ENCODE data around the gene RPP30. TPM values are rescaled to one million over a fixed set of nuclear protein-coding genes. Genes with fewer than 3 reads are reported as not detected.

Gene RPP30
- total and polyA plus RNA-seq, 11 donors: 26.4 to 39.9 (median 32.0) TPM

GRCh38 chr10:90911133-90912051 lies 39.6 kb downstream of the RPP30 start:
- H3K4me3 ChIP-seq: no peak overlapping the region
- intact Hi-C loops (cut with DNase I): loop anchor here (1.0 to 10.0 kb wide), 8 partner anchors 53 to 341 kb away; no protein-coding TSS in a partner anchor
- TF ChIP-seq, protein P1, sequence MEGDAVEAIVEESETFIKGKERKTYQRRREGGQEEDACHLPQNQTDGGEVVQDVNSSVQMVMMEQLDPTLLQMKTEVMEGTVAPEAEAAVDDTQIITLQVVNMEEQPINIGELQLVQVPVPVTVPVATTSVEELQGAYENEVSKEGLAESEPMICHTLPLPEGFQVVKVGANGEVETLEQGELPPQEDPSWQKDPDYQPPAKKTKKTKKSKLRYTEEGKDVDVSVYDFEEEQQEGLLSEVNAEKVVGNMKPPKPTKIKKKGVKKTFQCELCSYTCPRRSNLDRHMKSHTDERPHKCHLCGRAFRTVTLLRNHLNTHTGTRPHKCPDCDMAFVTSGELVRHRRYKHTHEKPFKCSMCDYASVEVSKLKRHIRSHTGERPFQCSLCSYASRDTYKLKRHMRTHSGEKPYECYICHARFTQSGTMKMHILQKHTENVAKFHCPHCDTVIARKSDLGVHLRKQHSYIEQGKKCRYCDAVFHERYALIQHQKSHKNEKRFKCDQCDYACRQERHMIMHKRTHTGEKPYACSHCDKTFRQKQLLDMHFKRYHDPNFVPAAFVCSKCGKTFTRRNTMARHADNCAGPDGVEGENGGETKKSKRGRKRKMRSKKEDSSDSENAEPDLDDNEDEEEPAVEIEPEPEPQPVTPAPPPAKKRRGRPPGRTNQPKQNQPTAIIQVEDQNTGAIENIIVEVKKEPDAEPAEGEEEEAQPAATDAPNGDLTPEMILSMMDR (IDR thresholded peaks at IDR 0.05): peak; percentile 71 to 94 (median 88)
- TF ChIP-seq POLR2A (IDR thresholded peaks at IDR 0.05): peak in 1 of 2 donors; percentile 49
- peak overlapping the region in 4 of 12 donors; percentile 1 to 36 (median 10) for H3K27ac ChIP-seq
- 20 to 28% (median 22%) methylated on average over 12 of the region's 12 CpGs for WGBS, 4 donors
- H3K27me3 ChIP-seq: no peaks in the 10 kb centered on the region
- ATAC-seq (peak; percentile 51 to 84 (median 70)), DNase-seq (peak in 4 of 5 donors; percentile 59 to 69 (median 62))
- H3K9me3 ChIP-seq: no peaks in the 10 kb centered on the region
- H3K36me3 ChIP-seq: peaks cover 0 to 38% (median 10%) of the 10 kb centered on the region in 9 donors
- H3K4me1 ChIP-seq: peaks cover 0 to 6% (median 0%) of the 10 kb centered on the region in 12 donors

DNA sequence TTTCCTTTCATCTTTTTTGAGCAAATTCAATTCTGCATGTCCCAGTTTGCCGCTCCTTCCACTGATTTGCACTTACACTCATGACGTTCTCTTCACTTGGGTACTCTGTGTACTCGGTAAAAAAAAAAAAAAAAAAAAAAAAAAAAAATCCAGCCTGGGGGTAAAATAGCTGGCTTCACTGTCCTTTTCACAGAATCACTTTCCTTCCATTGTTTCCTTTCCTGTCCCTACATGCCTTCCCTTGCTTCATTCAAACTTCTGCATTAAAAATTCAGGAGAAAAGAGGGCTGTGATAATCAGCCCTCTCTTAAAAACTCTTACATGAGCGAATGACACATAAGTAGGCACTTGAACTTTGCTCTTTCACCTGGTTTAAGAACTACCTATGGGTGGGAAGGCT lies 40.4 kb downstream of the RPP30 start:
- Histone ChIP-seq H3K36me3 (peaks cover 0 to 46% (median 15%) of the 10 kb centered on the region in 9 donors), H3K4me1 (peaks cover 0 to 6% (median 0%) of the 10 kb centered on the region in 12 donors), H3K9me3 (no peaks in the 10 kb centered on the region), H3K4me3 (no peak overlapping the region), H3K27me3 (no peaks in the 10 kb centered on the region), H3K27ac (peak overlapping the region in 7 of 12 donors; percentile 1 to 36 (median 24))
- ATAC-seq (peak in 1 of 4 donors; percentile 2), DNase-seq (no peak)
- intact Hi-C loops (cut with DNase I): loop anchor here in 7 of 10 donors (2.0 to 10.0 kb wide), 6 partner anchors 53 to 341 kb away; no protein-coding TSS in a partner anchor
- TF ChIP-seq, protein P1 (IDR thresholded peaks at IDR 0.05): no peak
- TF ChIP-seq POLR2A (IDR thresholded peaks at IDR 0.05): peak in 1 of 2 donors; percentile 30
- 40 to 51% (median 44%) methylated on average over 4 of the region's 4 CpGs for WGBS, 4 donors

DNA sequence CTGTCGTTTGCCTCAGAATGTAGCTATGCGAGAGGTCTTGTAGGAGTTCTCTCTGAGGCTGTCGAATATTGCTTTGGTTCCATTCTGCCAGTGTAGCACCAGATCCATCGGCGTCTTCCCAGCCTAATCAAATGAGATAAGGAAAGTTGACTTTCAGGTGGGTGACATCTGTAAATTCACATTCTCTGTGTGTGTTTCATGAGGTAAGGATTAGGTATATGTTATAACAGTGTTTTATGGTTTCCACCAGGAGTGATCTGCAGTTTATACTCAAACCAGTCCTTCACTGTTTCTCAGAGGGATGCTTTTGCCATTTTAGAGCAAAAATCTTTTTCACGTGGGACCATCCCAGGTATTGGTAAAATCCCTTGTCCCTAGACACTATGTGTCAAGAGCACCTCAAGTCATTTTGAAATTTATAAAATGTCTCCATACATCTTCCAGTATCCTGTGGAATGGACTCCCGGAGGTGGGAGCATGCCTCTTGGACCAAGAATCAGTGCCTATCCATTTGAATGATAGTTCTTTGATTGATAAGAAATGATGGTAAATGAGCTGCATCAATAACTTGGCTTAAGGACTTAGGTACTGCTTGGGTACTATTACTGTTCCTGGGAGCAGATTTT lies 41.2 kb downstream of the RPP30 start:
- H3K27me3 ChIP-seq: no peaks in the 10 kb centered on the region
- DNase-seq (no peak), ATAC-seq (peak in 2 of 4 donors; percentile 3 to 16)
- TF ChIP-seq, protein P1 (IDR thresholded peaks at IDR 0.05): no peak
- peak in 1 of 2 donors; percentile 33 for TF ChIP-seq POLR2A (IDR thresholded peaks at IDR 0.05)
- WGBS, 4 donors: 65 to 80% (median 73%) methylated on average over 7 of the region's 7 CpGs
- peaks cover 0 to 6% (median 0%) of the 10 kb centered on the region in 12 donors for H3K4me1 ChIP-seq
- H3K27ac ChIP-seq: peak overlapping the region in 6 of 12 donors; percentile 8 to 36 (median 26)
- H3K4me3 ChIP-seq: no peak overlapping the region
- intact Hi-C loops (cut with DNase I): loop anchor here in 7 of 10 donors (2.0 to 10.0 kb wide), 6 partner anchors 52 to 340 kb away; no protein-coding TSS in a partner anchor
- peaks cover 0 to 54% (median 19%) of the 10 kb centered on the region in 9 donors for H3K36me3 ChIP-seq
- no peaks in the 10 kb centered on the region for H3K9me3 ChIP-seq
